Gastrocnemius medialis (tissue), 4 donors: ENCODE data around the gene CTIF.
"Not testable (repeated sequence)": the region's sequence is repeated elsewhere in the genome, so short reads cannot be mapped to it uniquely, and the experiment has no call there.

ENCODE experiments used
- CTCF ChIP-seq, 5 experiments: fragments of 450-650 bp in 3 of 5; fragments of 200-600 bp in 2 of 5; sonication (generic) in 2 of 5; IDR thresholded peaks in 4 of 5; conservative IDR thresholded peaks in 1 of 5; 1 replicate in 4 of 5; 2 replicates in 1 of 5; pipeline ENCODE4 v1.5.1; 2016 to 2019; ENCODE audit warnings: antibody characterized with exemption in 5 of 5, mild to moderate bottlenecking in 3 of 5, moderate library complexity in 3 of 5
- POLR2A ChIP-seq, 2 donors: fragments of 450-650 bp; IDR thresholded peaks; one replicate each; pipeline ENCODE4 v1.6.1; 2017; ENCODE audit warnings: antibody characterized with exemption in 2 of 2, mild to moderate bottlenecking in 2 of 2, moderate library complexity in 2 of 2

GRCh38 chr18:48654591-48654990 is 115.8 kb downstream of the CTIF start:
- TF ChIP-seq CTCF (IDR thresholded peaks at IDR 0.05 in 4 of 5, conservative IDR thresholded peaks at IDR 0.05 in 1 of 5); POLR2A (IDR thresholded peaks at IDR 0.05): not testable (repeated sequence)
